Upper lobe of left lung (tissue), 4 donors: ENCODE measurements around the gene WWC1.

Source experiments
- EP300 ChIP-seq, 4 donors: sonication (generic); formaldehyde crosslinking; IDR thresholded peaks; one replicate each; pipeline ENCODE4 v1.5.1; 2017; ENCODE audit warnings: antibody characterized with exemption in 4 of 4, control low read depth in 2 of 4
- POLR2A ChIP-seq, 4 donors: fragments of 450-650 bp; IDR thresholded peaks; one replicate each; pipeline ENCODE4 v1.5.1; 2016 to 2017; ENCODE audit warnings: antibody characterized with exemption in 4 of 4, mild to moderate bottlenecking in 2 of 4
- POLR2AphosphoS5 ChIP-seq, 2 donors: sonication (generic); formaldehyde crosslinking; IDR thresholded peaks; one replicate each; pipeline ENCODE4 v1.5.1; 2017; ENCODE audit warnings: antibody characterized with exemption in 2 of 2
- TF ChIP-seq, protein P1 (sequence below), 6 experiments: fragments of 450-650 bp in 4 of 6; fragments of 200-600 bp in 2 of 6; sonication (generic) in 2 of 6; IDR thresholded peaks; one replicate each; pipeline ENCODE4 v1.5.1; 2016 to 2019; ENCODE audit warnings: antibody characterized with exemption in 6 of 6

GRCh38 chr5:168464641-168465040, 173.2 kb downstream of the WWC1 start:
- TF ChIP-seq POLR2A (IDR thresholded peaks at IDR 0.05) (no peak), POLR2AphosphoS5 (IDR thresholded peaks at IDR 0.05) (no peak), EP300 (IDR thresholded peaks at IDR 0.05) (no peak)
- TF ChIP-seq, protein P1, sequence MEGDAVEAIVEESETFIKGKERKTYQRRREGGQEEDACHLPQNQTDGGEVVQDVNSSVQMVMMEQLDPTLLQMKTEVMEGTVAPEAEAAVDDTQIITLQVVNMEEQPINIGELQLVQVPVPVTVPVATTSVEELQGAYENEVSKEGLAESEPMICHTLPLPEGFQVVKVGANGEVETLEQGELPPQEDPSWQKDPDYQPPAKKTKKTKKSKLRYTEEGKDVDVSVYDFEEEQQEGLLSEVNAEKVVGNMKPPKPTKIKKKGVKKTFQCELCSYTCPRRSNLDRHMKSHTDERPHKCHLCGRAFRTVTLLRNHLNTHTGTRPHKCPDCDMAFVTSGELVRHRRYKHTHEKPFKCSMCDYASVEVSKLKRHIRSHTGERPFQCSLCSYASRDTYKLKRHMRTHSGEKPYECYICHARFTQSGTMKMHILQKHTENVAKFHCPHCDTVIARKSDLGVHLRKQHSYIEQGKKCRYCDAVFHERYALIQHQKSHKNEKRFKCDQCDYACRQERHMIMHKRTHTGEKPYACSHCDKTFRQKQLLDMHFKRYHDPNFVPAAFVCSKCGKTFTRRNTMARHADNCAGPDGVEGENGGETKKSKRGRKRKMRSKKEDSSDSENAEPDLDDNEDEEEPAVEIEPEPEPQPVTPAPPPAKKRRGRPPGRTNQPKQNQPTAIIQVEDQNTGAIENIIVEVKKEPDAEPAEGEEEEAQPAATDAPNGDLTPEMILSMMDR (IDR thresholded peaks at IDR 0.05) = no peak
